H1 (cell line): Measurements from ENCODE around the gene ABHD2. TPM values are rescaled to one million over a fixed set of nuclear protein-coding genes. Genes with fewer than 3 reads are reported as not detected.

Source experiments
- CTCF ChIA-PET: fragments of 300-600 bp; sonication (Branson Sonifier 250); formaldehyde crosslinking; loops from one replicate; lab custom pipeline; 2021; ENCODE audit not compliant: partially characterized antibody; lab: Charles Lee
- POLR2A ChIA-PET: fragments of 300-600 bp; sonication (Branson Sonifier 250); formaldehyde crosslinking; loops from one replicate; lab custom pipeline; 2021; ENCODE audit warnings: inconsistent platforms; ENCODE audit not compliant: partially characterized antibody; lab: Charles Lee
- DNase-seq, 2 experiments: peaks; one replicate each; pipeline versions ENCODE4 v3.0.0 to v3.0.0-alpha.2; 2010 to 2022; ENCODE audit warnings: low spot score in 2 of 2, low read depth in 1 of 2, mixed read lengths in 1 of 2
- FAIRE-seq: peaks from 2 replicates; lab custom pipeline; 2011; peaks lifted over from hg19 to GRCh38; lab: Jason Lieb, UNC
- H2AFZ ChIP-seq: 2 replicates; pipeline ENCODE4 v1.8.1; 2012; ENCODE audit warnings: low read length, inconsistent platforms
- H2AK5ac ChIP-seq: 2 replicates; pipeline ENCODE4 v1.6.1; 2013; ENCODE audit warnings: low read depth, low read length
- H2BK120ac ChIP-seq: replicated peaks from 2 replicates; pipeline ENCODE3; 2013; ENCODE audit warnings: low read depth, low read length, inconsistent platforms
- H2BK12ac ChIP-seq: 2 replicates; pipeline ENCODE4 v1.6.1; 2013; ENCODE audit warnings: low read depth, low read length
- H2BK15ac ChIP-seq: 2 replicates; pipeline ENCODE4 v1.6.1; 2013; ENCODE audit warnings: low read length
- H2BK20ac ChIP-seq: 2 replicates; pipeline ENCODE4 v1.6.1; 2013; ENCODE audit warnings: low read length
- H2BK5ac ChIP-seq: 2 replicates; pipeline ENCODE4 v1.6.1; 2013; ENCODE audit warnings: low read depth, low read length
- H3K14ac ChIP-seq: 2 replicates; pipeline ENCODE4 v1.6.1; 2013; ENCODE audit warnings: inconsistent platforms; ENCODE audit not compliant: insufficient read length
- H3K18ac ChIP-seq: 2 replicates; pipeline ENCODE4 v1.6.1; 2013; ENCODE audit warnings: low read length; ENCODE audit errors: extremely low read depth
- H3K23ac ChIP-seq: 2 replicates; pipeline ENCODE4 v1.6.1; 2013; ENCODE audit warnings: inconsistent platforms; ENCODE audit not compliant: insufficient read length
- H3K23me2 ChIP-seq: 2 replicates; pipeline ENCODE4 v1.6.1; 2013; ENCODE audit warnings: low read depth, low read length
- H3K27ac ChIP-seq: 2 replicates; pipeline ENCODE4 v1.6.1; 2011; ENCODE audit warnings: low read depth, low read length, inconsistent platforms
- H3K27me3 ChIP-seq, 4 experiments: replicated peaks in 1 of 4; 1 replicate in 1 of 4; 2 replicates in 3 of 4; pipeline versions ENCODE4 v1.6.1 to v1.8.1; 2011 to 2013; ENCODE audit warnings: low read length in 3 of 4, mild to moderate bottlenecking in 3 of 4, inconsistent platforms in 2 of 4, mixed read lengths in 2 of 4, moderate library complexity in 1 of 4; ENCODE audit not compliant: control insufficient read depth in 3 of 4, insufficient read depth in 3 of 4; ENCODE audit errors: extremely low read depth in 1 of 4
- H3K36me3 ChIP-seq, 4 experiments: 2 replicates each; pipeline versions ENCODE4 v1.6.1 to v1.8.1; 2011 to 2013; ENCODE audit warnings: mild to moderate bottlenecking in 4 of 4, low read length in 3 of 4, moderate library complexity in 2 of 4, control low read depth in 1 of 4, inconsistent platforms in 1 of 4; ENCODE audit not compliant: insufficient read depth in 4 of 4, control insufficient read depth in 2 of 4
- H3K4ac ChIP-seq: replicated peaks from 2 replicates; pipeline ENCODE3; 2013; ENCODE audit warnings: low read length, low read depth, mixed read lengths, inconsistent platforms; ENCODE audit not compliant: insufficient read length
- H3K4me1 ChIP-seq, 4 experiments: replicated peaks in 1 of 4; 1 replicate in 1 of 4; 2 replicates in 3 of 4; pipeline versions ENCODE4 v1.6.1 to v1.8.1; 2011 to 2013; ENCODE audit warnings: low read length in 3 of 4, inconsistent platforms in 2 of 4, mixed read lengths in 1 of 4; ENCODE audit not compliant: insufficient read depth in 4 of 4, control insufficient read depth in 3 of 4
- H3K4me2 ChIP-seq, 2 experiments: 2 replicates each; pipeline versions ENCODE4 v1.6.1 to v1.8.1; 2011 to 2013; ENCODE audit warnings: low read depth in 2 of 2, low read length in 2 of 2, control low read depth in 1 of 2, inconsistent platforms in 1 of 2, mild to moderate bottlenecking in 1 of 2; ENCODE audit not compliant: insufficient read depth in 1 of 2
- H3K4me3 ChIP-seq, 4 experiments: fragments of 200-600, 300-600 bp in 1 of 4; sonication (generic), shearing (Covaris generic), sonication (Bioruptor Twin) in 1 of 4; 2 replicates each; pipeline versions ENCODE4 v1.5.1 to v1.8.1; 2011 to 2016; ENCODE audit warnings: low read length in 4 of 4, low read depth in 3 of 4, control low read depth in 2 of 4, inconsistent platforms in 2 of 4, mild to moderate bottlenecking in 2 of 4, mixed read lengths in 1 of 4, moderate library complexity in 1 of 4; ENCODE audit not compliant: insufficient read depth in 2 of 4; ENCODE audit errors: extremely low read depth in 1 of 4
- H3K56ac ChIP-seq: replicated peaks from 2 replicates; pipeline ENCODE3; 2013; ENCODE audit warnings: low read depth, mild to moderate bottlenecking, mixed read lengths, low read length, inconsistent platforms; ENCODE audit not compliant: insufficient read length
- H3K79me1 ChIP-seq: 2 replicates; pipeline ENCODE4 v1.6.1; 2013; ENCODE audit warnings: low read depth, low read length, control low read depth
- H3K79me2 ChIP-seq, 2 experiments: 2 replicates each; pipeline versions ENCODE4 v1.6.1 to v1.8.1; 2012 to 2013; ENCODE audit warnings: low read length in 2 of 2, mild to moderate bottlenecking in 2 of 2, inconsistent platforms in 1 of 2; ENCODE audit not compliant: insufficient read depth in 2 of 2, control insufficient read depth in 1 of 2
- H3K9ac ChIP-seq, 4 experiments: replicated peaks in 1 of 4; 1 replicate in 1 of 4; 2 replicates in 3 of 4; pipeline versions ENCODE4 v1.6.1 to v1.8.1; 2011 to 2013; ENCODE audit warnings: low read depth in 3 of 4, low read length in 3 of 4, control low read depth in 2 of 4, mild to moderate bottlenecking in 2 of 4, moderate library complexity in 2 of 4, inconsistent platforms in 1 of 4; ENCODE audit errors: extremely low read depth in 1 of 4
- H3K9me3 ChIP-seq, 2 experiments: 2 replicates each; pipeline versions ENCODE4 v1.6.1 to v1.8.1; 2012 to 2013; ENCODE audit warnings: mild to moderate bottlenecking in 2 of 2, moderate library complexity in 2 of 2, control low read depth in 1 of 2, inconsistent platforms in 1 of 2, low read depth in 1 of 2, low read length in 1 of 2, mixed read lengths in 1 of 2; ENCODE audit not compliant: insufficient read depth in 2 of 2
- H4K20me1 ChIP-seq, 2 experiments: replicated peaks in 1 of 2; 2 replicates each; pipeline versions ENCODE3 to v1.8.1; 2011 to 2013; ENCODE audit warnings: inconsistent platforms in 2 of 2, low read length in 2 of 2, mild to moderate bottlenecking in 1 of 2; ENCODE audit not compliant: insufficient read depth in 2 of 2, control insufficient read depth in 1 of 2
- H4K5ac ChIP-seq: 2 replicates; pipeline ENCODE4 v1.6.1; 2013; ENCODE audit warnings: low read length, low read depth, mixed read lengths, inconsistent platforms; ENCODE audit not compliant: insufficient read length
- H4K8ac ChIP-seq: 2 replicates; pipeline ENCODE4 v1.8.0; 2013; ENCODE audit warnings: mild to moderate bottlenecking, moderate library complexity, low read length, inconsistent platforms; ENCODE audit not compliant: insufficient read depth; ENCODE audit errors: extremely low read depth
- H4K91ac ChIP-seq: replicated peaks from 2 replicates; pipeline ENCODE3; 2013; ENCODE audit warnings: low read length, mixed read lengths, inconsistent platforms; ENCODE audit not compliant: insufficient read length
- ATF3 ChIP-seq: IDR thresholded peaks from 2 replicates; pipeline ENCODE4 v1.6.1; 2011; ENCODE audit warnings: low read depth, mild to moderate bottlenecking, low read length; ENCODE audit not compliant: insufficient read depth
- CBX8 ChIP-seq: fragments of 300-800, 300-1000 bp; sonication (generic); IDR thresholded peaks from 2 replicates; pipeline ENCODE4 v1.7.1; 2016; ENCODE audit warnings: low read depth, low read length, borderline replicate concordance
- CEBPB ChIP-seq: IDR thresholded peaks from 2 replicates; pipeline ENCODE4 v1.6.1; 2012; ENCODE audit warnings: low read depth, low read length
- NANOG ChIP-seq: IDR thresholded peaks from 2 replicates; pipeline ENCODE4 v1.6.1; 2011; ENCODE audit warnings: low read length, low read depth, mild to moderate bottlenecking, inconsistent platforms; ENCODE audit not compliant: insufficient read depth, poor library complexity, severe bottlenecking
- POLR2AphosphoS5 ChIP-seq: IDR thresholded peaks from 2 replicates; pipeline ENCODE4 v1.6.1; 2011; ENCODE audit warnings: low read depth, low read length
- POU5F1 ChIP-seq: IDR thresholded peaks from 2 replicates; pipeline ENCODE4 v1.6.1; 2011; ENCODE audit warnings: low read depth, mild to moderate bottlenecking, low read length, moderate library complexity
- RBBP5 ChIP-seq: IDR thresholded peaks from 2 replicates; pipeline ENCODE4 v1.7.1; 2012; ENCODE audit warnings: low read depth, mild to moderate bottlenecking, inconsistent platforms, low read length, moderate library complexity, borderline replicate concordance
- TCF12 ChIP-seq: IDR thresholded peaks from 2 replicates; pipeline ENCODE4 v1.6.1; 2011; ENCODE audit warnings: low read depth, mild to moderate bottlenecking, low read length
- WGBS, 2 experiments: shearing (Covaris generic) in 1 of 2; methylation state at CpG; one replicate each; pipeline versions ENCODE4 v1.1.6 to v1.1.7; 2013 to 2015; ENCODE audit warnings: low lambda C conversion rate in 2 of 2, mixed read lengths in 2 of 2, inconsistent platforms in 1 of 2, low coverage in 1 of 2, missing lambda C conversion rate in 1 of 2; ENCODE audit not compliant: insufficient replicate concordance in 2 of 2, insufficient coverage in 1 of 2, insufficient read length in 1 of 2; ENCODE audit errors: extremely low coverage in 1 of 2, missing lambda C conversion rate in 1 of 2; 5-methylcytosine and 5-hydroxymethylcytosine counted together
- polyA plus RNA-seq, 7 experiments: library from polyadenylated mRNA; depleted of rRNA in 3 of 7; stranded (reverse) in 5 of 7; unstranded in 2 of 7; fragments of >200 nt in 5 of 7; fragments of 200-250 nt in 2 of 7; gene quantifications; 1 replicate in 5 of 7; 2 replicates in 1 of 7; 4 replicates in 1 of 7; pipeline versions ENCODE4 v1.2.1 to v1.2.3, GENCODE V29; 2011 to 2013; ENCODE audit warnings: missing spikeins in 2 of 7, mixed read lengths in 2 of 7
- total RNA-seq: library from RNA; stranded (reverse); fragmentation: NEBNext Ultra II Directional; extraction: Animal tissue kit (Norgen Biotek cat#: 25700); gene quantifications from 2 replicates; pipeline ENCODE4 v1.2.1, GENCODE V29; 2021

The ABHD2 gene
- total and polyA plus RNA-seq, 2 of the 8 experiments (the other 6 are each of a cell fraction or from before 2014, with no cell fraction given): 9.1 to 23.7 TPM

GRCh38 chr15:89111961-89112340 is 23.7 kb downstream of the ABHD2 start:
- FAIRE-seq: no peak
- Histone ChIP-seq H3K9me3 (no peaks in the 10 kb centered on the region), H3K23ac (no peak overlapping the region), H3K36me3 (no peaks in the 10 kb centered on the region), H4K20me1 (no peaks in the 10 kb centered on the region), H3K27ac (no peak overlapping the region), H3K79me1 (no peaks in the 10 kb centered on the region), H3K14ac (no peak overlapping the region), H3K4me2 (no peak overlapping the region), H2BK120ac (no peak overlapping the region), H4K5ac (no peak overlapping the region), H3K23me2 (no peaks in the 10 kb centered on the region), H2BK12ac (no peak overlapping the region), H3K4ac (no peak overlapping the region), H4K8ac (no peak overlapping the region), H3K9ac (no peak overlapping the region), H3K27me3 (peaks cover 0 to 1% (median 0%) of the 10 kb centered on the region in 4 experiments; a peak in 1 of 7 replicates), H2AK5ac (no peak overlapping the region), H3K4me1 (peaks cover 12 to 35% (median 16%) of the 10 kb centered on the region in 4 experiments), H2BK5ac (no peak overlapping the region), H3K56ac (no peak overlapping the region), H3K18ac (no peak overlapping the region), H2BK20ac (no peak overlapping the region), H4K91ac (no peak overlapping the region), H2AFZ (no peak overlapping the region), H3K79me2 (no peaks in the 10 kb centered on the region), H2BK15ac (no peak overlapping the region), H3K4me3 (no peak overlapping the region)
- DNase-seq: no peak
- ChIA-PET POLR2A (interaction anchor here (1.1 to 1.9 kb wide), 5 partner anchors 8 to 214 kb away, joined by 3 to 7 read pairs (median 4); partner anchors contain the start of gene ABHD2), CTCF (interaction anchor here (0.8 to 23.0 kb wide), 12 partner anchors 9 to 233 kb away, joined by 3 to 297 read pairs (median 6); no protein-coding TSS in a partner anchor)
- no peak for TF ChIP-seq CBX8
- TF ChIP-seq POU5F1: no peak
- no peak for TF ChIP-seq POLR2AphosphoS5
- no peak for TF ChIP-seq ATF3
- no peak for TF ChIP-seq RBBP5
- TF ChIP-seq TCF12: no peak
- no peak for TF ChIP-seq CEBPB
- TF ChIP-seq NANOG: no peak
- WGBS, 2 experiments: 71% methylated on average over 4 of the region's 4 CpGs; no CpG with 5 or more reads in 1 of the 2 experiments
